CD4-positive, alpha-beta T cell treated with Interferon gamma for 1 hour (primary cell): Measurements from ENCODE around the gene NXT1.
"Not testable (repeated sequence)": the region's sequence is repeated elsewhere in the genome, so short reads cannot be mapped to it uniquely, and the experiment has no call there.

Source experiments
- DNase-seq: peaks from one replicate; pipeline ENCODE4 v3.0.0-alpha.2; 2020

The NXT1 gene

DNA sequence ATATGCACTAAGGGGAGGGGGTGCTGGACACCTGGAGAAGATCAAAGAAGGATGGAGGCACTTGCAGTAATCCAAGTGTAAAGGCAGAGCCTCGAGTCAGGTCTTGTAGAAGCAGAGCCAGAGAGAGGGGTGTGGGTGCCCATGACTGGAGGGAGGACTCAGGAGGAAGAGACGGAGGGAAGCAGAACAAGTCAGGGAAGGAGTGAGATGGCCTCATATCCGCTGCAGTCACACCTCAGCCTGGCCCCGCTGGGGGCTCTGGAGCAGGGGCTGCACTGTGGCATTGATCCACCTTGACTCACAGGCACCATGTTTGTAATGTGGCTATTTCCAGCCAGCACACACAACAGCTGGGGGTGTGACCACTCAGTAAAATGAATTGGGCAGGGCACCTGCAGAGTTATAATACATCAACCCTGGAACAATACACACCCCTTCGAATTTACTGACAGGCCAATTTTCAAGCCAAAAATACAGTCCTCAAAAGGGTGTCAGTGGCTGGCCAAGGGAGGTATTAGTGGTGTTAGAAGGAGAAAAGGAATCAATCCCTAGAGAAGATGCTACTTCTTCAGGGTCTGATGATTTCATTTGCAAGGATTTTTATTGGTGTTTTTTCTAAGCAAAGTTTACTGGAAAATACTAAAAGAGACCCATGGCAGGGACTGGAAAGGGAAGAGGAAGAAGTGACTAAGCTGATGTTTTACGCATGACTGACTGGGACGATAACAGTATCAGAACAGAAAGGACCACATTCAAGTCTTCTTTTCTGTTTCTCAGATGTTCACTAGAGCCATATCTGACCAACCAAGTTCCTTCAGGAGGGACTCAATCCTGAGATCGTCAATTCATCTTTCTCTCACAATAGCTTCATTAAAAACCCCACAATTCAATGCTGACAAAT is 18.9 kb upstream of the NXT1 start:
- DNase-seq, result no peak

GRCh38 chr20:23332467-23332866 is 18.1 kb upstream of the NXT1 start:
- DNase-seq, result no peak

- DNase-seq, result no peak
Observed at GRCh38 chr20:23334111-23334510, 16.5 kb upstream of the NXT1 start.

GRCh38 chr20:23335521-23335920 is 15.1 kb upstream of the NXT1 start:
- no peak for DNase-seq

- no peak for DNase-seq
Observed at GRCh38 chr20:23336476-23336875, 14.1 kb upstream of the NXT1 start.

DNA sequence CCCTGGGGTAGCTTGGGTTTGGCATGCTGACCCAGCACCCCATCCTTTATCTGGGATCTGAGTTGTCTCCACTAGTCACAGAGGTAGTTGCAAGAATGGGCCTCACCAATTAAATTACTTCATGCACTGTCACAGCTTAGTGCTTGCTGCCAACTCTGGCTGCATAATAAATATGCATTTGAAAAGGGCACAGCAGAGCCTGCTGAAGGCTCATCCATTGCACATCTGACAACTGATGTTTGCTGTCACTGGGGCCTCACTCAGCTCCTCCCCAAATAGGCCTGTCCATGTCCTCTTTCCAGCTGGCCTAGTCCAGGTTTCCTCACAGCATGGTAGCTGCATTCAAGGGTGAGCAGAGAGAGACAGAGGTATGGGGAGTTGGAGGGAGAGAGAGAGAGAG is 13.3 kb upstream of the NXT1 start:
- no peak for DNase-seq

DNA sequence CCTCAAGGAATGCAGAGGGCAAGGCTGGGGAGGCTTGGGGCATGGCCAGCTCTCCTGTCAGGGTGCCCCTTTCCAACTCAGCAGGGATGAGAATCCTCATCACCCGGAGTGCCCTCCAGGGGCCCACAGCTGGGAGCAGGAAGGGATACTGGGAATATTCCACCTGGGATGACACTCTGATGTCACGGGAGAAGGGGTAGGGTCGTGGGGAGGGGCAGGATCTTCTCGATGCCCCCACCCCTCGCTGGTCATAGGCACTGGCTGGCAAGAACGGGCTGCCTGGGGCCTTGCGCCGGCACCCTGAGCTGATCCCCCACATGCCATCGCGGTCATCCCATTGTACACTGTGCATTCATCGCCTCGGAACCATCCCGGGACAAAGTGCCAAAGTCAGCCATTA is 10.6 kb upstream of the NXT1 start:
- no peak for DNase-seq

DNA sequence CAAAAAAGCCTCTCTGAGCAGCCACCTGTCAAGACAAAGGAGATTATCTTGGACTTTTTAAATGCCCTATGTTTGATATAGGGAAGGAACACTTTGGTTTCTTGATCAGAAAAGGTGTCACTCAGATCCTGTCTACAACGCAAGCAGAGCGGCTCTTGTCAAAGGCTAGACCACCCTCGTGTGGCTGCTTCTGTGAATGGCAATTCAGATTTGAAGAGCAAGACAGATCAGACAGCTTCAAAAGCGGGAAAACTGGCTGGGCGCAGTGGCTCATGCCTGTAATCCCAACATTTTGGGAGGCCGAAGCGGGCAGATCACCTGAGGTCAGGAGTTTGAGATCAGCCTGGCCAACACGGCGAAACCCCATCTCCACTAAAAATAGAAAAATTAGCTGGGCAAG is 10.1 kb upstream of the NXT1 start:
- peak; percentile 29 for DNase-seq

DNA sequence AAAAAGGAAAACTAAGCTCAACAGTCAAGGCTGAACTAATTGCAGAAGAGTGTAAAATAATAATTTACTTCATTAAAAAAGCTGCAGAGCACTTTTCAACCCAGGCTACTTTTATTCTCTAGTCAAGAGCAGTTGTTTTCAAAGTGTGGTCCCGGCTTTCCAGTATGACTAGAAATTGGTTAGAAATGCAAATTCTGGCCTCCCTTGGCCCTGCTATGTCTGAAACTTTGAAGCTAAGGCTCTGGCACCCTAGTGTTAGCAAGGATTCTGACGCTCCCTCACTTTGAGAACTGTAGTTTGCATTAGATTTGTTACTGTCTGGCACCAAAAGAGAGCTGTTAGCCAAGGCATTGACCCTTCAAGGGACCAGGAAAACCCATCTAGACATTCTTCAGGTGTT is 9.5 kb upstream of the NXT1 start:
- DNase-seq, result no peak

GRCh38 chr20:23343590-23343989 is 7.0 kb upstream of the NXT1 start:
- DNase-seq, result no peak

DNA sequence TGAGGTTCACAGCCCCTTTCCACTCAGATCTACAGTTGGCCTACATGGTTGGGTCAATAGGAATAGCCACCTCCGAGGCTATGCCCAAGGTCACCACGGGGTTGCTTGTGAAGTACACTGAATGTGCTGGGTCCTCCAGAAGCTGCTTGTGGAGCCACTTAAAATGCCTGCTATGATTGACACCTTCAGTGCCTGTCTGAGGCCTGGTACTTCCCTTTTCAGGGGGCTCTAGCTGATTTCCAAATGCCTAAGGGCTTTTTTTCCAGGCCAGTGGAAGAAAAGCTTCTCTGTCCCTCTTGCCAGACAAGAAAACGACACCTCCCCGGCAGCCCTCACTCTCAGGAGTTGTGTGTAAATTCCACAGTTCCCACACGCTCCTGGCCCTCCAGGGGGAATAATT is 6.3 kb upstream of the NXT1 start:
- no peak for DNase-seq

GRCh38 chr20:23346002-23346401 is 4.6 kb upstream of the NXT1 start:
- DNase-seq, result no peak

DNA sequence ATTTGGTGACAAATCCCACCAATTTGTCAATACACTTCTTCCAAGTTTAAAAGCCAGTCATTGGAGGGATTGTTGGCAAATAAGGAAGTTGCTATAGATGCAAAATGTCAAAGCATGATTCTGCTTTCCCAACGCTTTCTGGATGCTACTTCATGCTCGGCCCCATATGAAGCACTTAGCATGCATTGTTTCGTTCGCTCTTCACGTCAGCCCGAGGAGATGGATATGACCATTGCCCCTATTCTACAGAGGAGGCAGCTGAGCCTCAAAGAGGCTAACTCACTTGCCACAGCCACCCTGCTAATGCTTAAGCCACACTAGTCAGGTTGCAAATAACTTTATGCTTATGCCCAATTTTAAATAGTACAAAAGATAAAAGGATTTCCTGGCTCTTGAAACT is 2.8 kb upstream of the NXT1 start:
- no peak for DNase-seq

DNA sequence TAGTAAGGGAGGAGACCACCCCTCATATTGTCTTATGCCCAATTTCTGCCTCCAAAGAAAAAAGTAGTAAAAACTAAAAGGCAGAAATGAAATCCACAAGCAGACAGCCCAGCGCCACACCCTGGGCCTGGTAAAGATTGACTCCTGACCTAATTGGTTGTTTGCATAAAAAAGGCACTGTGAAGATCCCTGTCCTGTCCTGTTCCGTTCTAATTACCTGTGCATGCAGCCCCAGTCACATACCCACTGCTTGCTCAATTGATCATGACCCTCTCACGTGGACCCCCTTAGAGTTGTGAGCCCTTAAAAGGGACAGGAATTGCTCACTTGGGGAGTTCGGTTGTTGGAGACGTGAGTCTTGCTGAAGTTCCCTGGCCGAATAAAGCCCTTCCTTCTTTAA is 2.1 kb upstream of the NXT1 start:
- not testable (repeated sequence) for DNase-seq

- DNase-seq, result no peak
Observed at GRCh38 chr20:23349338-23350195, 1.0 kb upstream of the NXT1 start.

DNA sequence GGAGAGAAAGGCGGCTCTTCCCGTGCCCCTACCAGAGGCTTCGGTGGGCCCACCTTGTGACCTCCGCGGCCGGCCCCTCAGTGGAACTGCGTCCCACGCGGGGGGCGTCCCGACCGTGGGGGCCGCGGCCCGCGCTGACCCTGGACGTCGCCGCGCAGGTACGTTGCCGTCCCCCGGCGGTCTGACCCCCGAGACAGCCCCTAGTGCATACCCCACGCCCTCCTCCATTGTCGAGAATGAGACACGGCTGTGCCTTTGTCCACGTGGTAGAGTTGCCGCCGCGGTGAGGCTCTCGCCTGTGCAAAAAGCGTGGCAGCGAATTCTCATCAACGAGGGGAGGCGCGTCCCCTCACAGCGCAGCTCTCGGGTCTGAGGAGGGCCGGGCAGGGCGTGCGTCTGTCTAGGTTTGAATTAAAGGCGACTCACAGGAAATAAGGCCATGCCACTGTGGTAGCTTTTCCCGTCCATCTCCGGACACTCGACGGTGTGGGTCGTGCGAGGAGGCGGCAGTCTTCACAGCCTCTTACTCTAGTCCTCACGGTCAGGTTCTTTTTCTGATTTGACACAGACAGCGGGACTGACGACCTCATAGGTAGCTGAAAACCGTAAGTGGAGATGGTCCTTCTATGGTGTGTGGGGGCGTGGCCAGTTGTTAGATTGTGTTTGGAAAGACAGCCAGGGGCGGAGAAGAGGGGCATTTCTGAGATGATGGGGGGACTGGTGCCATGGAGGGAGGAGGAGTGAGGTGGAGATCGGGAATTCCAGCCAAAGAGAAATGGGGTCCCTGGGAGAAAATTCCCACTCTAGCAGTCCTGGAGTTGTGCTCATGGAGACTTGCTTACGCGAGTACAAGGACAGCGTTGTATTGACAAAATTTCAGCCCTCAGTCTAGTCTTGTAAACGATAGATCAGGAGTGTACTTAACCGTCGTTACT is 580 bp downstream of the NXT1 start:
- DNase-seq, result peak; percentile 69

- DNase-seq, result no peak
Observed at GRCh38 chr20:23356203-23356602, 5.6 kb downstream of the NXT1 start.

- peak; percentile 100 for DNase-seq
Observed at GRCh38 chr20:23357767-23358562, 7.4 kb downstream of the NXT1 start.

- DNase-seq, result no peak
Observed at GRCh38 chr20:23358563-23358906, 7.9 kb downstream of the NXT1 start.

DNA sequence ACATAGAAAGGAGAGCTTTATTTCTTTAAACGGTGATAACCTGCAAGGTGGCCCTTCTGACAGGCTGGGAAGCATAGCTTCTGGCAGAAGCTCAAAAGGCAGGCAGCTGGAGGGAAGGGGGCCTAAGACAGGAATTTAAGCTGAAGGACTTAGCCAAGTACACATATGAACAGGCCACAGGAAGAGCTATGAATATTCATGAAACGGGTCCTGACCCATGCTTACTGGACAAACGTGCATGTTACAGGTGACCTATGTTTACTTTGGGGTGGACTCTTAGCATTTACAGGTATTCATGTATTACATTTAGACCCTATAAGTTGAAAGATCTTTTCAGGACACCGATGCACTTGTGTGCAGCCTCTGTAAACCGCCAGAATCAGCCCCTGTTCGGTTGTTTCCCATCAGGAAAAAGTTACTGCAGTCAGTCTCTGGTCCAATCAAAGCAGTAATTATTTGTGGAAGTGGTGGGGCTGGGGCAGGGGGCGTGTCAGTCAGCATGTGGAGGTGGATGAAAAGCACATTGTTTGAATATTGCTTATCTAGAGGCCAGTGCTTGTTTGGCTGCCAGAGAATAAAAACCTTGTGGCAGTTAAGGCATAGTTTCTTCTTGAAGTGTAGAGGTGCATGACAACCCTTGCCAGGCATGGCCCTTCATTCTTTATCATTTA is 8.5 kb downstream of the NXT1 start:
- no peak for DNase-seq

GRCh38 chr20:23360531-23360930 is 9.9 kb downstream of the NXT1 start:
- DNase-seq, result no peak

GRCh38 chr20:23361119-23361475 is 10.5 kb downstream of the NXT1 start:
- DNase-seq, result no peak
